GM13977 (cell line): ENCODE measurements around the gene SLC9B2.

Experiments
- DNase-seq: peaks from one replicate; pipeline ENCODE4 v3.0.0; 2012; ENCODE audit warnings: low spot score
- CTCF ChIP-seq: IDR thresholded peaks from 2 replicates; pipeline ENCODE4 v1.5.1; 2012; ENCODE audit warnings: mild to moderate bottlenecking, control low read depth; ENCODE audit not compliant: insufficient read depth; ENCODE audit errors: extremely low read depth, missing control alignments
- in situ Hi-C: fragments of 300-500 bp; cut with MboI; formaldehyde crosslinking; loops from one replicate; pipeline ENCODE4 v1.12.0; 2022; ENCODE audit warnings: low sequenced_read_pairs, low pct_unique_long_range_greater_than_20kb, mixed read lengths, inconsistent platforms; ENCODE audit not compliant: unreplicated experiment

Gene SLC9B2

GRCh38 chr4:103026868-103027267, 49.7 kb downstream of the SLC9B2 start:
- TF ChIP-seq CTCF = no peak
- in situ Hi-C loops = loop anchor here (10.0 kb wide), 2 partner anchors 58 to 412 kb away; no protein-coding TSS in a partner anchor
- no peak for DNase-seq

GRCh38 chr4:103024996-103025395, 51.6 kb downstream of the SLC9B2 start:
- no peak for DNase-seq
- in situ Hi-C loops = loop anchor here (10.0 kb wide), 2 partner anchors 60 to 410 kb away; no protein-coding TSS in a partner anchor
- no peak for TF ChIP-seq CTCF

- DNase-seq = no peak
- TF ChIP-seq CTCF = no peak
- in situ Hi-C loops = loop anchor here (10.0 kb wide), 2 partner anchors 64 to 406 kb away; no protein-coding TSS in a partner anchor
Observed at GRCh38 chr4:103021120-103021519, 55.4 kb downstream of the SLC9B2 start.

- TF ChIP-seq CTCF = no peak
- in situ Hi-C loops = loop anchor here (10.0 kb wide), 2 partner anchors 65 to 405 kb away; no protein-coding TSS in a partner anchor
- DNase-seq = peak; percentile 84
Observed at GRCh38 chr4:103019308-103020124, 57.0 kb downstream of the SLC9B2 start, which contains the start of gene SLC9B1. TSS of gene SLC9B1 (minus strand) at chr4:103019705. CDS start at chr4:102991711, 27,994 bp downstream.

- DNase-seq = no peak
- TF ChIP-seq CTCF = no peak
- in situ Hi-C loops = no loop called here
Observed at GRCh38 chr4:103018391-103019307, 57.9 kb downstream of the SLC9B2 start.

- no peak for DNase-seq
- TF ChIP-seq CTCF = no peak
- in situ Hi-C loops = no loop called here
Observed at GRCh38 chr4:103012551-103012950, 64.0 kb downstream of the SLC9B2 start.
